GM19397 (cell line): Measurements from ENCODE around the gene HRCT1.
"Not testable (repeated sequence)": the region's sequence is repeated elsewhere in the genome, so short reads cannot be mapped to it uniquely, and the experiment has no call there.

Source experiments
- ATAC-seq: cut with Tn5 transposase; IDR thresholded peaks from one replicate; pipeline ENCODE4 v1.9.1; 2021; ENCODE audit warnings: mild to moderate bottlenecking, moderate library complexity; ENCODE audit not compliant: unreplicated experiment

Gene HRCT1

GRCh38 chr9:35905912-35906679, at the start of gene HRCT1:
Gene HRCT1, plus strand, starts transcription at chr9:35906202. Its CDS starts 86 bp downstream, at chr9:35906288.
- no peak for ATAC-seq

- ATAC-seq: no peak
Measured at GRCh38 chr9:35856206-35856605, 49.8 kb upstream of the HRCT1 start.

DNA sequence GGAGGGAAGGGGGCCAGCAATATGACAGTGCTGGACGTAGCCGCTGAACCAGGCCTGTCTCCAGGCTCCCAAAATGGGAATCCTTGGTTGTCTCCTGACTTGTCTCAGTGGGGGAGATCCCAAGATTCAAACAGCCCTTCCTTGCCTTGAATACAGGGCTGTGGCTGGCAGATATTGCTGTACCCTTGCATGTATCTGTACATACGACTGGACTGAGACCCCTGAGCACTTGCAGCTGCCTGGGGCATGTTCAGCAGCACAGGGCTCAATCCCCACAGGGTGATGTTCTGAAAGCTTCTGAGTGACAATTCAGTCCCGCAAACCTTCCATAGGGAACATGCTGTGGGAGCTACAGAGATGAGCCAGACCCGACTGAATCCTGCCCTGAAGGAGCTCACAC, 49.1 kb upstream of the HRCT1 start:
- ATAC-seq: no peak

GRCh38 chr9:35858458-35858857, 47.5 kb upstream of the HRCT1 start:
- no peak for ATAC-seq

DNA sequence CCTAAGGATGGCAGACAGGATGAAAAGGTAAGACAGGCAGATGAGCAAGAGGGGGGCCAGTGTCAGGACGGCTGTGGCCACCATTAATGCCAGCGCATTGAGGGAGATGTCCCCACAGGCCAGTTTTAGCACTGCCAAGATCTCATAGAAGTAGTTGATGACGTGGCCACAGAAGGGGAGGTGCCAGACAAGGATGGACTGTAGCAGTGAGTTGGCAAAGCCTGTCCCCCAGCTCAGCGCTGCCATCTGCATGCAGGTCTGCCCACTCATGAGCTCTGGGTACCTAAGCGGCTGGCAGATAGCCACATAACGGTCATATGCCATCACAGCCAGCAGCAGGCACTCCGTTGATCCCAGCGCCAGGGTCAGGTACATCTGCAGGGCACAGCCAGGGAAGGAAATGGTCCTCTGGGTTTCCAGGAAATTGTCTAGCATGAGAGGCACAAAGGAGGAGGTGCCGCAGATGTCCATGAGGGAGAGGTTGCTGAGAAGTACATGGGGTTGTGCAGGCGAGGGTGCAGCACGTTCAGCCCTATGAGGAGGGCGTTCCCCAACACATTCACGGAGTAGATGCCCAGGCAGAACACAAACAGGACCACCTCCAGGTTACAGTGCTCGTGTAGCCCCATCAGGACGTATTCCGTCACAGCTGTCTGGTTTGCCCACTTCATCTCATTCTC, 46.6 kb upstream of the HRCT1 start:
- no peak for ATAC-seq

DNA sequence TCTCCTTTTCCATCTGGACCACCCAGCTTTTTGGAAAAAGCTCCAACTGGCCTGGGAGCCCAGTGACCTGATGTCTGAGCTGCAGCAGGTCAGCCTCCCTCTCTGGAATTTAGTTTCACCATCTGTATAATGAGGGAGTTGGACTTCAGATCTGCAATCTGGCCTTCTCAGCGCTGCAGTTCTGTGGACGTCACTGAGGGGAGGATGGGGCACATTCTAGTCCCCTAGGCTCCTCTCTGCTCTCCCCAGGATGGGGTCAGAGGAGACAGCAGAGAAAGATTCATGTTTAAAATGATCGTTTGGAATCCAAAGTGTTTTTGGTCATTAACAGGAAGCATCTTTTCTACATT, 46.0 kb upstream of the HRCT1 start:
- no peak for ATAC-seq

DNA sequence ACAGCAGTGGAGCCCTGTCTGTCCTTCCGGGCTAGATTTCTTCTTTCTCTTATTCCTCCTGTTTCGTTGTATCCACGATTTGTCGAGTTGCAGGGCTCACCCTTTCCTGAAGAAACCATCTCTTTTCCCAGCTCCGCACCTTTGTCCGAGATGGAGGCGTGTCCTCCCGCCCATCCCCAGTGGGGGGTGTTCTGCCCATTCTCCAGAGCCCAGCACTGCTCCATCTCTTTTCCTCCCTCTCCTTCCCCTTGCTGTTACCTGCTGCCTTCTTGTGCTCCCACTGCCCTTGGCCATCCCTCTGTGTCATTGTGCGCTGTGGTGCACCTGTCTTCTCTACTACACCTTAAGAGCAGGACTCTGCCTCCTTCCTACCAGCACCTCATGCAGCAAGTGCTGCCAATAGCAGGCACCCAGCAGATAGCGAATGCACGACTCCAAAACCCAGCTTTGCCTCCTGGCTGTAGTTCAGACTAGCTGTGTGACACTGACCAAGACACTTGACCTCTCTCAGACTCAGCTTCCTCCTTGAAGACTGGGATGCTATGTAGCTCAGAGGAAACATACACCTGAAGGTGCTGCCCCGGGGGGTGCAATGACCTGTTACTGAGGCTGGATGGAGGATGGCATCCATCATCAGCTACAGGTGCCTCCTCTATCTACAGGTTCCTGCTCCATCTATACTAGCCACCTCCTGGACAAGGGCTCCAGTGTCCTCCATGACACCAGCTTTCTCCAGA, 44.7 kb upstream of the HRCT1 start:
- no peak for ATAC-seq

- ATAC-seq: no peak
Measured at GRCh38 chr9:35862328-35862727, 43.7 kb upstream of the HRCT1 start.

- no peak for ATAC-seq
Measured at GRCh38 chr9:35863583-35863982, 42.4 kb upstream of the HRCT1 start.

DNA sequence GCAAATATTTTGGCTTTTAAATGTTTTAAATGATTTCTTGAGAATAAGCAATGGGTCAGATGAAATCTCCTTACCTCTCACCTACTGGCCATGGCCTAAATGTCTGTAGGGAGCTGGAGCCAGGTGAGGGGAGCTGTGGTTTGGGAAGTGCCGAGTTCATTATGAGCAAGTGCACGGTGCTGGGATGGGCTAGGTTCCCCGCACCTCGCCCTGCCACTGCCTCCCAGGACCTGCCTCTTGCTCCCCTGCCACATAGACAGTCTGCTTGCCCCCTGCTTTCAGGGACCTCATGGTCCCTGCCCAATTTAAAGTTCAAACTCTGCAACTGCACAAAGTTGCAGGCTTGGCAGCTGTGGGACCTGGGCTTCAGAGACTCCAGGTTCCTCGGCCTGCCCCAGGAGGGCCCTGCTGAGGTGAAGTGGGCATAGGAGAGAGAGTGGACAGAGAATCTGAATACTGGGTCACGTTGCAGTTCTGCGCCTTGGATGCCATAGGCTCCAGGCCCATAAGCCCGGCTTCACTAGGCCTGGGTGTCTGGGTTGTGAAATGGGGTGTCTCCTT, 41.2 kb upstream of the HRCT1 start:
- ATAC-seq: no peak

- ATAC-seq: no peak
Measured at GRCh38 chr9:35867538-35867937, 38.5 kb upstream of the HRCT1 start.

DNA sequence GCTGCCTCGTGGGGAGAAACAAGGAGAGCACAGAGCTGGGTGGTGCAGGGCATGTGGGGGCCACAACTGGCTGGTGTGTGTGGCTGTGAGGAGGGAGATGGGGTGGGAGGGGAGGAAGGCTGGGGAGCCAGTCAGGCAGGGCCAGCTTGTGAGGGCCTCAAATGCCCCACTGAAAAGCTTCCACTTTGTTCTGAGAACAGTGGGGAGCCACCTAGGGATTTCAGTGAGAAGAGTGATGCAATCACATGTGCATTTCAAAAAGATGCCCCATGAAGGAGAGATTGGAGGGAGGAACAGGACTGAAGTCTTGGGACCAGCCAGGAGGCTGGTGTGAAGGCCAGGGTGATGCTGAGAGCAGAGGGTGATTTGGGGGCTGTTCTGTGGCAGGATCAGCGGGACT, 37.1 kb upstream of the HRCT1 start:
- no peak for ATAC-seq

DNA sequence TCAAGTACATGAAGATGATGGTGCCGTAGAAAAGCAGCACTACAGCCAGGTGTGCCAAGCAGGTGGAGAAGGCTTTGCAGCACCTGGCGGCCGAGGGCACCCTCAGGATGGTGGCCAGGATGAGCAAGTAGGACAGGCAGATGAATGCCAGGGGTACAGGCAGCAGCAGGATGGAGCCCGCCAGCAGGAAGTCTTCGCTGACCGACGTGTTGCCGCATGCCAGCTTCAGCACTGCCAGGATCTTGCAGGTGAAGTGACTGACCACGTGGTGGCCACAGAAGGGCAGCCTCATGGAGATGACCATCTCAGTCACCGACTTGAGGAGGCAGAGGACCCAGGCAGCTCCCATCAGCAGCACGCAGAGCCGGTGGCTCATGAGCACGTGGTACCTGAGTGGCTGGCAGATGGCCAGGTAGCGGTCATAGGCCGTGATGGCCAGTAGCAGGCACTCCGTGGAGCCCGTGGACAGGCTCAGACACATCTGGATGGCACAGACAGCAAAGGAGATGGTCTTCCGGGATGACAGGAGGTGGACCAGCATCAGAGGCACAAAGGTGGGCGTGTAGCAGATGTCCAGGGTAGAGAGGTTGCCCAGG, 36.3 kb upstream of the HRCT1 start:
- ATAC-seq: no peak

- no peak for ATAC-seq
Measured at GRCh38 chr9:35870351-35870923, 35.6 kb upstream of the HRCT1 start, which contains the start of gene OR13J1. Gene OR13J1, minus strand, starts transcription at chr9:35870401. Its CDS starts 0 bp downstream, at chr9:35870401.

DNA sequence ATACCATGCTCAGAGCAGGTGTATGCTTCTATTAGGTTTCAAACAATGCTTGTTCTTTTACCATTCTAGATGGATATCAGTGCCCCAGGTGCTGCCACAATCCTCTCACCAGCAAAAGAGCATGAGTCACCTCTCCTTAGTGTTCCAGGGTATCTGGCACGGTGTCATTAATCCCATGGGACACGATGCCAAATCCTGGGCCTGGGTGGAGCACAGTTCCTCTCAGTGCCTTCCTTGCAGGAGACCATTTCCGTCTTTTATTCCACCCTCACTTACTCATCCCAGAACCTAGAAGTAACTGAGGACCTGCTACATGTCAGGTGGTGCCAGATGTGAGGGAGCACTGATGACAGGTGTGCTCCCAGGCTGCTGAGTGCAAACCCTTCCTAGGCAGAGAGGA, 34.5 kb upstream of the HRCT1 start:
- ATAC-seq: no peak

- ATAC-seq: no peak
Measured at GRCh38 chr9:35872505-35872904, 33.5 kb upstream of the HRCT1 start.

DNA sequence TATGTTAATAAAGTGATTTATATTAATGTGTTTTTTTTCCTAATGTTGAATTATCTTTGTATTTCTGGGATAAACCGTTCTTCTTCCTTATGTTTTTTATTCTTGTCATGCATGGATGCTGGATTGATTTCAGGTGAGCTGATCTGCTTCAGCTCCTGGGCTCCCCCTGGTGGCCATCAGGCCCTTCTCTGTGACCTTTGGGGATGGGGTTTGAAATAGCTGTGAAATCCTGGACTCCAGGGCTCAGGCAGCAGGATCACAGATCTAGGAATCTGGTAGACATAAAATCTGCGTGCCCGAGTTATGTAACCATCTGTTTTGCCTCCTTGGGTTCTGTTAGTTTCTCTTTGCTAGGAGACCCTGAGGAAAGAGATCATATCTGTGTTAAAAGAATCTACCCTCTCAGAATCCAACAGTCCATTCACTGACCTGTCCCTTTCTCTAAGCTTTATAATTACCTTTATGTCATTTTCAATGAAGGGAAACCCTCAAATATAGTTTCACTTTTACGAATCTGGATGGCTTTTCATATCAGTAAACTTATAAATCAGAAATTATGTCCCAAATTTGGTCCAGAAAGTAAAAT, 23.6 kb upstream of the HRCT1 start:
- ATAC-seq: no peak

DNA sequence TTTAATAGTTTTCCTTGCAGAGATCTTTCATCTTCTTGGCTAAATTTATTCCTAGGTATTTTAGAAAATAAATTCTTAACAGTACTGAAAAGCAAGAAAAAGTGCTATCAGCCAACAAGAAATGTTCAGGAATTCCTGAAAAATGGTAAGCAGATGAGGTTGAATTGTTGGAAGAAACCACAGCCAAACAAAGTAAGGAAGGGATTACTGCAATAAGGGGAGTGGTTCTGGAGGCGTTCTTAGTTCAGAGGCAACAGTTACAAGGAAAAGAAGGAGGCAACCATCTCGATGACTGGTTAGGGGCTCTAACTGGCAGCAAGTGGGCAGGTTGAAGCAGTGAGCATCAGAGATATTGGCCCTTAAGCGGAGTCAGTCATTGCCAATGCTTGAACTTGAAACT, 23.0 kb upstream of the HRCT1 start:
- ATAC-seq: no peak

- not testable (repeated sequence) for ATAC-seq
Measured at GRCh38 chr9:35884908-35885307, 21.1 kb upstream of the HRCT1 start.

GRCh38 chr9:35891646-35892045, 14.4 kb upstream of the HRCT1 start:
- no peak for ATAC-seq
